Muscle of leg (tissue), 11 donors: ENCODE results near the gene GABRB1. TPM values are rescaled to one million over a fixed set of nuclear protein-coding genes. Genes with fewer than 3 reads are reported as not detected.
A peak's percentile ranks its signal among the peaks of the same experiment; 100 is the strongest.

ENCODE experiments used
- DNase-seq: peaks from one replicate; pipeline ENCODE4 v3.0.0; 2013
- H3K27ac ChIP-seq: one replicate; pipeline ENCODE4 v1.5.1; 2013; ENCODE audit warnings: mild to moderate bottlenecking, low read length, control low read depth
- H3K27me3 ChIP-seq: one replicate; pipeline ENCODE4 v1.6.1; 2013; ENCODE audit warnings: low read length; ENCODE audit not compliant: control insufficient read depth, insufficient read depth
- H3K36me3 ChIP-seq: one replicate; pipeline ENCODE4 v1.6.1; 2013; ENCODE audit warnings: low read length; ENCODE audit not compliant: control insufficient read depth, insufficient read depth
- H3K4me1 ChIP-seq: one replicate; pipeline ENCODE4 v1.6.1; 2013; ENCODE audit warnings: low read length; ENCODE audit not compliant: control insufficient read depth, insufficient read depth
- H3K4me3 ChIP-seq: one replicate; pipeline ENCODE4 v1.5.1; 2013; ENCODE audit warnings: low read length, control low read depth
- H3K9me3 ChIP-seq: replicated peaks from 2 replicates; pipeline ENCODE4 v1.6.1; 2013; ENCODE audit warnings: low read depth, low read length; ENCODE audit not compliant: control insufficient read depth
- WGBS: methylation state at CpG from one replicate; pipeline ENCODE4 v1.1.5; 2013; ENCODE audit warnings: missing lambda C conversion rate; ENCODE audit not compliant: insufficient coverage; 5-methylcytosine and 5-hydroxymethylcytosine counted together
- polyA plus RNA-seq, 8 donors: library from polyadenylated mRNA; unstranded; fragments of 120-200 nt; gene quantifications; one replicate each; pipeline versions ENCODE4 v1.2.1 to v1.2.3, GENCODE V29; 2013; ENCODE audit warnings: inconsistent platforms in 1 of 8, low replicate concordance in 1 of 8; ENCODE audit not compliant: insufficient read length in 8 of 8, insufficient read depth in 1 of 8
- total RNA-seq: library from RNA; stranded (reverse); fragments of 120-200 nt; gene quantifications from one replicate; pipeline ENCODE4 v1.2.4, GENCODE V29; 2013

Gene GABRB1
- total and polyA plus RNA-seq, 9 donors: 0.12 to 0.26 (median 0.14) TPM; not detected in 6

DNA sequence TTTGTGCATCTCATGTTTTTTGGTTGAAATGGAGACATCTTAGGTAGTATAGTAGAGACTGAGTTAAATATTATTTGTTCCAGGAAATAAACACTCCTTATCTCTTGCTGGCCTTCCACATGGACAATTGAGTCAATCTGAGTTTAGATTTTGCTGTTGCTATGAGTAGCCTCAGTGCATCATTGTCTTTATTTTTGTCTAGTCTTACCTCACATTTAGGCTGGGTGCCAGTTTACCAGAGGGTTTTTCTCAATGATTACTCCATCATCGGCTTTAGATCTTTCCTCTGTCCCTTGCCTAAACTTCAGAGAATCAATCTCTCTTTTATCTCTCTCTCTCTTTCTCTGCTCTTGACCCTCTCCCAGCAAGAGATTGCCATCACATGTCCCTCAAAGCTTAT is 73.6 kb downstream of the GABRB1 start:
- WGBS: 100% methylated on average over 1 of the region's 1 CpG
- Histone ChIP-seq H3K4me3 (no peak overlapping the region), H3K9me3 (no peaks in the 10 kb centered on the region)

DNA sequence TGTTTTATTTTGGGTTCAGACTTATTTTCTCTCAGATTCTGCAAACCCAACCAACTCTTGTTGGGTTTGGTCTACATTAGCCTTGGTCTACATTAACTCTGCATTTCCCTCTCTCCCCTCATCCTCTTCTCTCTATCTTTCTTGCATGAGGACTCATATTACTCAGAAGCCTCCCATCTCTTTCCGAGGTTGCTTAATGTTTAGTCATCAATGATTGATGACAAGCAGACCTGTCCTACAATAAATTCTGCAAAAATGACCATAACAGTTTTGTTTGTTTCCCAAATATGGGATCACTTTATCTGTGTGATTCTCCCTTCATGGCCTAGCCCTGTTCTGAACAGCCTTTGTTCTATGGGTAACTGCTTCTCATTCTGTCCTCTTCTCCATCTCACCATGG is 75.2 kb downstream of the GABRB1 start:
- Histone ChIP-seq H3K4me3 (no peak overlapping the region), H3K9me3 (no peaks in the 10 kb centered on the region), H3K36me3 (no peaks in the 10 kb centered on the region), H3K27ac (no peak overlapping the region), H3K4me1 (no peaks in the 10 kb centered on the region), H3K27me3 (no peaks in the 10 kb centered on the region)
- no peak for DNase-seq
- WGBS: 40% methylated on average over 1 of the region's 1 CpG

More for the DNA sequence above, 73.6 kb downstream of the GABRB1 start:
- Histone ChIP-seq H3K4me1 (no peaks in the 10 kb centered on the region), H3K27me3 (no peaks in the 10 kb centered on the region), H3K27ac (no peak overlapping the region), H3K36me3 (no peaks in the 10 kb centered on the region)
- no peak for DNase-seq

DNA sequence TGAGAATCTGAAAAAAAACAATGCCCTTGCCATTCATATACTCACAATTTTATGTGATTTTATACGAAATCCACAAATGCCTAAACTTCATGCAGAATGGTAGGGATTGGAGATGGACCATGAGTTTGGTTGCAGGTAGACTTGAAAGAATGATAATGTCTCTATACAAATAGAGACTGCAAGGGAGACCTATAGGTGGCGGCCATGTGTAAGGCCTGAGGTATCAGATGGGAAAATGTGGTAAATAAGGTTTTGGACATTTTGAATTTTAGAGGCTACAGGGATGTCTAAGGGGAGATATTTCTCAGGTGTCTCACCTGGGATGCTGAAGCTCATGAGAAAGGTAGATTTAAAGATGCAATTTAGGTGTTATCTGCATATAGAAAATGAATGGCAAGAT is 78.0 kb downstream of the GABRB1 start:
- Histone ChIP-seq H3K4me3 (no peak overlapping the region), H3K27ac (no peak overlapping the region), H3K4me1 (no peaks in the 10 kb centered on the region), H3K9me3 (no peaks in the 10 kb centered on the region), H3K36me3 (no peaks in the 10 kb centered on the region), H3K27me3 (no peaks in the 10 kb centered on the region)
- DNase-seq: no peak
- 82% methylated on average over 1 of the region's 2 CpGs for WGBS

DNA sequence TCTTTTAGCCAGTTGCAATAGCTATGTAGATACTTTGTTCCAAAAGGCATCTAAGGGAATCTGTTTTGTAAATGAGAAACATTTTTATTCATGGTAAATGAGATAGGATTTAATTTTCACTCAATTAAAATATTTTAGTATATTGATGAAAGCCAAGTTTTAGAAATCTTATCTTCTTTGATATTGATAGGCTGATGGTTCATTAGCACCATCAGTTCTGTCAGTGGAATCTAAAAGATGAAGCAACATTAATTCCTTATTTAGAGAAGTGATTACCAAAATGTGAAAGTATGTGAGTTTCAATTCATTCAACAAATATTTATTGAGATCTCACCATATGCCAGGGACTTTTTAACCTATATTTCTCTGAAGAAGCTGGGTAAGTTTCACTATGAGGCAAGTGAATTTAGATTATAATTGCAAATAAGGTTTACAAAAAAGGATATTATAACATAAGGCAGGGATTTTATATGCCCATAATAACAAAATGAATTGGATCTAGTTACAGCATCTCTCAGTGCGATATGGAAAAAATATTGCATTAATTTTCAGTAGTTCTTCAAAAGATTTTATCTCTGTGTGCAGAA is 79.3 kb downstream of the GABRB1 start:
- no CpG with 5 or more reads among the region's 1 CpG for WGBS
- Histone ChIP-seq H3K36me3 (no peaks in the 10 kb centered on the region), H3K4me1 (no peaks in the 10 kb centered on the region), H3K27me3 (no peaks in the 10 kb centered on the region), H3K9me3 (no peaks in the 10 kb centered on the region), H3K27ac (no peak overlapping the region), H3K4me3 (no peak overlapping the region)
- DNase-seq: no peak

DNA sequence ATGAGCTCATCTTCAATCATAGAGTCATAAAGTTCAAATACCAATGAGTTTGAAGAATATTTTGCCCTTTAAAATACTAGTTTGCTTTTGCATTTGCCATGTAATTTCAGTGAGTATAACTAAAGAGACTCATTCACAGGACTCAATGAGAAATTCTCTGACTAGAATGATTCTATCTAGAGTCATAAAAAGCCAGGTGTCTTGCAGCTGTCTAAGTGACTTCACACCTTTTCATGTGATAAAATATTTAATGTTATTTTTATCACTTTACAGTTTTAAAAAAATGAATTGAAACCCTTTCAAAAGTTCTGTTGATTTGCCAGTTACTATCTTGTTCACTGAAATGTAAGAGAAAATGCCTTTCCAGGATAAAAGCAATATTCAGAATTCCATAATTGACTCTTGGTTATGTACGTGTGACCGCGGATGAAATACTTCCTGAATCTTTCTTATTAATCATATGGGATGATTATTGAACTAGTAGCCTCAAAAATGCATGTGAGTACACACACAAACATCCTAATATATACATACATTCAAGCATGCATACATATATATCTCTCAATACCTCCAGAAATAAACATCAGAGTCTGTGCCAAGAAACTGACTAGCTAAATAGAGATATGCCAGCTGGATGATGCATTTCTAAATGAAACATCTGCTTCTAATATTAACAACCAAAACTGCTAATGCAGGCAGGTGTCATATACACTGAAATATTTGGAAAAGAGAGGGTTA is 87.0 kb downstream of the GABRB1 start:
- Histone ChIP-seq H3K9me3 (no peaks in the 10 kb centered on the region), H3K4me3 (no peak overlapping the region), H3K4me1 (no peaks in the 10 kb centered on the region), H3K36me3 (no peaks in the 10 kb centered on the region), H3K27ac (no peak overlapping the region), H3K27me3 (no peaks in the 10 kb centered on the region)
- WGBS: no CpG with 5 or more reads among the region's 3 CpGs
- no peak for DNase-seq

DNA sequence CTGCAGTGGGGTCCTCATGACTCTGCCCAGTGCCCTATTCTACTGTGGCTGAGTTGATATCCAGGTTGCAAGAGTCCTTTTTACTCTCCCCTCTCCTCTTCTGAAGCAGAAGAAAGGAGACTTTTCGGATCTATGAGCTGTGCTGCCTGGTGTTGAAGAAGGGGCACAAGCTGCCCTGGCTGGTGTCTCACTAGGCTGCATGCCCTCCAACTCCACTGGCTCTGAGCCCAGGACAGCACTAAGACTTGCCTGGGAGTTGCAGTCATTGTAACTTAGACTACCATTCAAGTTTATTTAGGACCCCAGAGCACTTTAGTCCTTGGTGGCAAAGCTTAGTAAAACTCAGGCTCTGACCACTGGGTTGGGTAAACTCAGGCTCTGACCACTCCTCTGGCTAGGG is 89.4 kb downstream of the GABRB1 start:
- WGBS: no CpG with 5 or more reads among the region's 1 CpG

DNA sequence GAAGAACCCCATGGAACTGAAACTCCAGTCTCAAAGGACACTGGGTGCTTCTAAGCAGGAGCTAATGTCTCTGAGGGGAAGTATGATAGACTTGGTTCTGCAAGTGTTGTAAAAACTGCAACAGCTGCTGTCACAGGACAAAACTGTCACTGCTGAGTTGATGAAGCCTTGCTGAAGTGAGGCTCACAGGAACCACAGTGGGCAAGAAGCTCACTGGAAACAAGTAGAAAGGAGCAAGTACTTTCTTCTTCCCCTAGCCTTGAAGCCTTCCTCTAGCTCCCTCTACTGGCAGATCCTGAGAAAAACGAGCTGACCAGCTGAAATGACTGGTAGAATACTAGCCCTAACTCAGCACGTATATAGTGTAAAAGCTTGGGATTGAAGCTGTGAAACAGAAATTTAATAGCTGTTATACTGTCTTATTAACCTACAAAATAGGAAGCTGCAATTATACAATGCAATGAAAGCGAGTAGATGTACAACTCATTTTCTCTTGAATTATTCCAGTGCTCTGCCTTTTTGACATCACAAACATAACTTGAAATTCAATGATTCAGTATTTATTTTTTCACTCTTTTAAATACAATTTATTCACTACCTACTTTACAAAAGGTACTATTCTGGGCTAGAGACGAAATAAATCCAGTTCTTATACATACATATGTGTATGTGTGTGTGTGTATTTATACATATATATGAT is 91.4 kb downstream of the GABRB1 start:
- Histone ChIP-seq H3K4me3 (no peak overlapping the region), H3K4me1 (no peaks in the 10 kb centered on the region), H3K27me3 (no peaks in the 10 kb centered on the region), H3K27ac (no peak overlapping the region), H3K36me3 (no peaks in the 10 kb centered on the region), H3K9me3 (no peaks in the 10 kb centered on the region)
- DNase-seq: peak; percentile 69
- WGBS: no CpG with 5 or more reads among the region's 4 CpGs

More for the DNA sequence above, 89.4 kb downstream of the GABRB1 start:
- Histone ChIP-seq H3K36me3 (no peaks in the 10 kb centered on the region), H3K4me1 (no peaks in the 10 kb centered on the region), H3K27ac (no peak overlapping the region), H3K9me3 (no peaks in the 10 kb centered on the region), H3K27me3 (no peaks in the 10 kb centered on the region), H3K4me3 (no peak overlapping the region)
- no peak for DNase-seq

DNA sequence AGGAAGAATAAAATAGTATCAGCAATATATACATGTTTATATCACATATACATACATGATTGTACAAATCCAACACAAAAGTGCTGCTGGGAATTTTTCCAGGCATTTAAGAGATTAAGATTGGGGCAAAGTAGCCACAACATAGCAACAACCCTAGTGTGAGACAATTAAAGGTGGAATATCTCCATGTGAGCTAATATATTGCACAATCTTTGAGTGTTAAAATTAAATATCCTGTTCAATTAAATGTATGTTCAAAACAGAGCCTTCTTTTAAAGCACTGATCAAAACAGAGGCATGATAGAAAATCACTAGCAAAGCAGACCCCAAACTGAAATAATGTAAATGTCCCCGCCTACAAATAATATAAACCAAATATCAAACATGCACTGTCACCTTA is 97.6 kb downstream of the GABRB1 start:
- H3K36me3 ChIP-seq: no peaks in the 10 kb centered on the region
- WGBS: no CpG with 5 or more reads among the region's 1 CpG
- H3K4me3 ChIP-seq: no peak overlapping the region
- DNase-seq: no peak
- H3K27me3 ChIP-seq: no peaks in the 10 kb centered on the region
- no peaks in the 10 kb centered on the region for H3K4me1 ChIP-seq
- H3K27ac ChIP-seq: no peak overlapping the region
- H3K9me3 ChIP-seq: no peaks in the 10 kb centered on the region

DNA sequence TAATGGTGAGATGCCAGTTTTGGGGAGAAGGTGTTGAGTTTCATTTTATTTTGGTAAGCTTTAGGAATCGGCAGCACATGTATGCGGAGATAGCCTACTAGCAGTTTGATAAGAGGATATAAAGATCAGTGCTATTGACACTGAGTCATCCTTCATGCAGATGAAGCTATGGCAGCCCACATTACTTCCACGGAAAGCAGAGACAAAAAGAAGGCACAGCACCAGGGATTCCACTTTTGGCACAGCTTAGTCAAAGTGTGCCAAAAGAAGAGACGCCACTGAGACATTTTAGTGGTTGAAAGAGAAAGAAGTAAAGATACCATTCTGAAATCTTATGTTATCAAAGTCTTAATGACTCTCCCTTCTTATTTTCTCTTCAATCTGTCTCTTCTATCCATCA is 103.8 kb downstream of the GABRB1 start:
- H3K27ac ChIP-seq: no peak overlapping the region
- H3K4me1 ChIP-seq: no peaks in the 10 kb centered on the region
- H3K4me3 ChIP-seq: no peak overlapping the region
- no peaks in the 10 kb centered on the region for H3K27me3 ChIP-seq
- no peaks in the 10 kb centered on the region for H3K9me3 ChIP-seq
- H3K36me3 ChIP-seq: no peaks in the 10 kb centered on the region
- 83% methylated on average over 3 of the region's 4 CpGs for WGBS
- no peak for DNase-seq

DNA sequence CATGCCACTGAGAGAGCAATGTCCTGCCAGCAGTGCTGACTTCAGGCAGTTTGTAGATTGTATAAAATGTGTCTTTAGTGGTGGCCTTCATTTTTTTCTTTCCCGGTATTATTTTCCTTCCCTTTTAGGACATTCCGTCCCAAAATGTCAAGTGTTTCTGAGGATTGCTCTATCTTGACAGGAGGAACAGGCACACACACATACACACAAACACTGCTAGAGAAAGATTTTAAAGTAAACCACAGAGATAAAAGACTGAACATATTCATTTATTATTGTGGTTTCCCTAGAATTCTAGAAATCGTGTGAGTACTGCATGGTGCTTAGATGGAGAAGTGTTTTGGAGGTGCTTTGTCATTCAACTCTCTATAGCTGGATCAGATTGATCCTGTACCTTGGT is 111.9 kb downstream of the GABRB1 start:
- no peak for DNase-seq
- Histone ChIP-seq H3K27me3 (no peaks in the 10 kb centered on the region), H3K36me3 (no peaks in the 10 kb centered on the region), H3K4me1 (no peaks in the 10 kb centered on the region), H3K27ac (no peak overlapping the region), H3K4me3 (no peak overlapping the region), H3K9me3 (no peaks in the 10 kb centered on the region)
- WGBS: no CpG with 5 or more reads among the region's 3 CpGs
